ENCODE results near the gene ZFYVE9. TPM values are rescaled to one million over a fixed set of nuclear protein-coding genes. Genes with fewer than 3 reads are reported as not detected.

Gene ZFYVE9
- polyA plus RNA-seq, 1 experiment, result 9.8 TPM

DNA sequence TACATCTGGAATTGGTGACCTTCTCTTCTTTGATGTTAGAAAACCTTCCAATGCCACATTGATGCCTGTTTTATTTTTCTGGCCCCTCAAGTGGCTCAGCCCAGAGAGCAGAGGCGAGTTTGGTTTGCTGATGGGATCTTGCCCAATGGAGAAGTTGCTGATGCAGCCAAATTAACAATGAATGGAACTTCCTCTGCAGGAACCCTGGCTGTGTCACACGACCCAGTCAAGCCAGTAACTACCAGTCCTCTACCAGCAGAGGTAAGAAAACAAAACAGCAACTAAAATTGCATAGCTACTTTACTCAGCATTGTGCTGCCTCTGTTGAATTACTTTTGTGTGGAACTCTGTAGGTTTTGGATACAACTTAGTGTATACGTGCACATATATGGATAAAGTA is 126.5 kb downstream of the ZFYVE9 start:
- ChIA-PET POLR2A (no interaction called here), CTCF (interaction anchor here (1.3 kb wide), 1 partner anchor 23 kb away, joined by 3 read pairs; no protein-coding TSS in a partner anchor)
- Histone ChIP-seq H3K36me3 (ENCODE audit: control insufficient read depth, insufficient read depth, low read length) (0 out of 2 replicates have a peak, but pooled peaks cover 2% of the 10 kb centered on the region), H3K27me3 (ENCODE audit: control insufficient read depth, insufficient read depth, low read length) (no peaks in the 10 kb centered on the region), H3K4me3 (ENCODE audit: low read depth, low read length) (no peak overlapping the region)
- no peak for DNase-seq (ENCODE audit: low read depth)
- no peak for TF ChIP-seq CTCF (IDR thresholded peaks at IDR 0.05; ENCODE audit: insufficient read depth, low read depth, low read length)

DNA sequence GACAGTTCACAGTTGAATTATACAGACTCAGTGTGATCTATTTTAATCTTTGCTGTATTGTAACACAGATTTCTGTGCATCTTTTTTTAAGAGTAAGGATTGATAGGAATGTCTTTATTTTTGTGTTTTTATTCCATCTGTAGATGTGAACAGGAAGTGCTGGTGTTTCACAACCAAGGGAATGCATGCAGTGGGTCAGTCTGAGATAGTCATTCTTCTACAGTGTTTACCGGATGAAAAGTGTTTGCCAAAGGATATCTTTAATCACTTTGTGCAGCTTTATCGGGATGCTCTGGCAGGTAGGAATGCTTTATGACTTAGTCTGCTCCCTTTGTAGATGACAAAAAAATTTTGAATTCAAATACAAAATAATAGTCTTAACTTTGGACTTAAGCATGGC is 139.6 kb downstream of the ZFYVE9 start:
- Histone ChIP-seq H3K36me3 (ENCODE audit: control insufficient read depth, insufficient read depth, low read length) (no peaks in the 10 kb centered on the region; the same call in 1 of the 2 replicates), H3K27me3 (ENCODE audit: control insufficient read depth, insufficient read depth, low read length) (no peaks in the 10 kb centered on the region), H3K4me3 (ENCODE audit: low read depth, low read length) (no peak overlapping the region)
- CTCF ChIA-PET, result interaction anchor here (0.8 kb wide), 1 partner anchor 154 kb away, joined by 3 read pairs; no protein-coding TSS in a partner anchor
- no peak for DNase-seq (ENCODE audit: low read depth)
- TF ChIP-seq CTCF (IDR thresholded peaks at IDR 0.05; ENCODE audit: insufficient read depth, low read depth, low read length), result no peak
- POLR2A ChIA-PET, result no interaction called here

DNA sequence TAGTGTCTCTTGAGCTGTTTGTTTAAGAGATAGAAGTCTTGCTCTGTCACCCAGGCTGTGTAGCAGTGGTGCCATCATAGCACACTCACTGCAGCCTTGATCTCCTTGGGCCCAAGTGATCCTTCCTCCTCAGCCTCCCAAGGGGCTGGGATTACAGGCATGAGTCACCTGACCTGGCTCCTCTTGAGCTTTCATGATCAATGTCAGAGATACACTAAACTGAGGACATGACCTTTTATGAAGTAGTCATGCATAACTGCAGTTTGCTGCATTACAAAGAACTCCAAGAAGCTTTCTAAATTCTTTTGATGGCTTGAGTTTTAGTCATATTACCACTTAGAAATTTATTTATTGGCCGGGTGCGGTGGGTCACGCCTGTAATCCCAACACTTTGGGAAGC is 146.4 kb downstream of the ZFYVE9 start:
- no peaks in the 10 kb centered on the region for H3K27me3 ChIP-seq (ENCODE audit: control insufficient read depth, insufficient read depth, low read length)
- no peak for DNase-seq (ENCODE audit: low read depth)
- no peak for TF ChIP-seq CTCF (IDR thresholded peaks at IDR 0.05; ENCODE audit: insufficient read depth, low read depth, low read length)
- H3K36me3 ChIP-seq (ENCODE audit: control insufficient read depth, insufficient read depth, low read length), result no peaks in the 10 kb centered on the region; the same call in 1 of the 2 replicates
- CTCF ChIA-PET, result interaction anchor here (0.7 to 1.9 kb wide), 3 partner anchors 8 to 146 kb away, joined by 3 to 6 read pairs (median 4); no protein-coding TSS in a partner anchor
- POLR2A ChIA-PET, result no interaction called here
- no peak overlapping the region for H3K4me3 ChIP-seq (ENCODE audit: low read depth, low read length)

GRCh38 chr1:52294580-52294979 is 152.7 kb downstream of the ZFYVE9 start:
- H3K4me3 ChIP-seq (ENCODE audit: low read depth, low read length), result no peak overlapping the region
- ChIA-PET POLR2A (interaction anchor here (0.6 kb wide), 1 partner anchor 239 kb away, joined by 3 read pairs; the partner anchor contains the start of gene TXNDC12), CTCF (interaction anchor here (0.7 to 1.5 kb wide), 6 partner anchors 12 to 168 kb away, joined by 3 to 5 read pairs (median 4); partner anchors contain the start of gene ZFYVE9)
- no peaks in the 10 kb centered on the region for H3K27me3 ChIP-seq (ENCODE audit: control insufficient read depth, insufficient read depth, low read length)
- H3K36me3 ChIP-seq (ENCODE audit: control insufficient read depth, insufficient read depth, low read length), result peaks cover 2% of the 10 kb centered on the region; the same call in 1 of the 2 replicates
- no peak for DNase-seq (ENCODE audit: low read depth)
- no peak for TF ChIP-seq CTCF (IDR thresholded peaks at IDR 0.05; ENCODE audit: insufficient read depth, low read depth, low read length)

DNA sequence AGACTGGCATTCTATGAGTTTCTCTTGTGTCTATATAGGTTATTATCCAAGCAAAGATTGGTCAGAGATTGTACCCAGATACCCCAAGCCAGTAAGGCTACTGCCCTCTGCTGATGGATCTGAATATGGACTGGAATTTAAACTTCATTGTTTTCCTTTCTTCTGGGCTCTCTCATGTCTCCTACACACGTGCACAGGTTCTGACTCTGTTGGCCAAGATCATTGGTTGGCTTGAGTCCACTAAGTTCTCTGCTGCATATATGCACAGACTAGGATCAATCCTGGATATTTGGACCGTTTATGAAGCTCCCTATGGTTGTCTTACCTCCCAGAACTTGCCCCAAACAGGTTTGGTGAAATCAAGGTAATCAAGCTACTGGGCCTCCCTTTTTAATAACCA is 154.5 kb downstream of the ZFYVE9 start:
- peak; percentile 84 for TF ChIP-seq CTCF (IDR thresholded peaks at IDR 0.05; ENCODE audit: insufficient read depth, low read depth, low read length)
- no peak for DNase-seq (ENCODE audit: low read depth)
- Histone ChIP-seq H3K4me3 (ENCODE audit: low read depth, low read length) (no peak overlapping the region), H3K36me3 (ENCODE audit: control insufficient read depth, insufficient read depth, low read length) (peaks cover 2% of the 10 kb centered on the region; the same call in 1 of the 2 replicates), H3K27me3 (ENCODE audit: control insufficient read depth, insufficient read depth, low read length) (no peaks in the 10 kb centered on the region)
- POLR2A ChIA-PET, result no interaction called here
- CTCF ChIA-PET, result interaction anchor here (0.7 to 2.4 kb wide), 18 partner anchors 9 to 181 kb away, joined by 3 to 31 read pairs (median 4); no protein-coding TSS in a partner anchor

Measured in BJ (cell line).